Activated CD8-positive, alpha-beta memory T cell treated with anti-CD3 and anti-CD28 coated beads, Interleukin-2, amount 10 ng/mL, durations not matched to agents 7 days and 5 days (primary cell): ENCODE results near the gene BOC. TPM values are rescaled to one million over a fixed set of nuclear protein-coding genes. Genes with fewer than 3 reads are reported as not detected.

Experiments
- ATAC-seq: fragments of 150-1000 bp; cut with Tn5 transposase; one replicate; pipeline ENCODE4 v1.10.0; 2021; ENCODE audit warnings: moderate library complexity
- CTCF ChIA-PET: fragments of 350-600 bp; sonication (Branson Sonifier 250); formaldehyde crosslinking; loops from one replicate; lab custom pipeline; 2021; ENCODE audit warnings: antibody characterized with exemption; lab: Charles Lee
- DNase-seq: peaks from one replicate; pipeline ENCODE4 v3.0.0-alpha.2; 2020
- H3K27ac Mint-ChIP-seq: one replicate; pipeline ENCODE4 v1.8.0; 2021; ENCODE audit warnings: mild to moderate bottlenecking, mixed read lengths
- H3K27me3 Mint-ChIP-seq: one replicate; pipeline ENCODE4 v1.8.0; 2021; ENCODE audit warnings: mixed read lengths
- H3K36me3 Mint-ChIP-seq: one replicate; pipeline ENCODE4 v1.8.0; 2021; ENCODE audit warnings: mild to moderate bottlenecking, mixed read lengths
- H3K4me1 Mint-ChIP-seq: one replicate; pipeline ENCODE4 v1.8.0; 2021; ENCODE audit warnings: mixed read lengths
- H3K4me3 Mint-ChIP-seq: one replicate; pipeline ENCODE4 v1.8.0; 2021; ENCODE audit warnings: mild to moderate bottlenecking, moderate library complexity, mixed read lengths
- H3K9me3 Mint-ChIP-seq: one replicate; pipeline ENCODE4 v1.8.0; 2022; ENCODE audit warnings: low read depth, mixed read lengths
- total RNA-seq, 2 experiments: library from RNA; stranded (reverse); gene quantifications; one replicate each; pipeline ENCODE4 v1.2.3, GENCODE V29; 2021

The BOC gene
- total RNA-seq, 2 experiments from 2014 or later = not detected

DNA sequence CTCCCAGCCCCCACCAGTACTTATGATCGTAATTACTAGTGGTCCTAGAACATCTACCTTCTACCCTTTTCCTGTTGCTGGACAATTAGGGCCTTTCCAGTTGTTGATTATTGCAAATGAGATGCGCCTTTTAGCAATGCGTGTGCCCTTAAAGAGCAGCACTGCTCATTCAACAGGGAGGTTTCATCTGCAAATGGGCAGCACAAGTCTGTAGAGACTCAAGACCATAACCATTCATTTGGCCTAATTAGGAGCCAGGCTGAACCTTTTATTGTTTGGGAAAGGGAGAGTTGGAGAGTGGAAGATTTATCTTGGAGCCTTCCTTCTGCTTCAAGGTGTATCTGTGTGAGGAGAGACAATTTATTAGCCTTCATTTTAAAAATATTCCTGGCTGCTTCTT is 42.3 kb downstream of the BOC start:
- Mint-ChIP-seq H3K27ac (no peak overlapping the region), H3K27me3 (peaks cover 13% of the 10 kb centered on the region), H3K4me3 (no peak overlapping the region), H3K4me1 (no peaks in the 10 kb centered on the region), H3K9me3 (no peaks in the 10 kb centered on the region), H3K36me3 (no peaks in the 10 kb centered on the region)
- CTCF ChIA-PET = no interaction called here
- ATAC-seq (no peak), DNase-seq (no peak)

DNA sequence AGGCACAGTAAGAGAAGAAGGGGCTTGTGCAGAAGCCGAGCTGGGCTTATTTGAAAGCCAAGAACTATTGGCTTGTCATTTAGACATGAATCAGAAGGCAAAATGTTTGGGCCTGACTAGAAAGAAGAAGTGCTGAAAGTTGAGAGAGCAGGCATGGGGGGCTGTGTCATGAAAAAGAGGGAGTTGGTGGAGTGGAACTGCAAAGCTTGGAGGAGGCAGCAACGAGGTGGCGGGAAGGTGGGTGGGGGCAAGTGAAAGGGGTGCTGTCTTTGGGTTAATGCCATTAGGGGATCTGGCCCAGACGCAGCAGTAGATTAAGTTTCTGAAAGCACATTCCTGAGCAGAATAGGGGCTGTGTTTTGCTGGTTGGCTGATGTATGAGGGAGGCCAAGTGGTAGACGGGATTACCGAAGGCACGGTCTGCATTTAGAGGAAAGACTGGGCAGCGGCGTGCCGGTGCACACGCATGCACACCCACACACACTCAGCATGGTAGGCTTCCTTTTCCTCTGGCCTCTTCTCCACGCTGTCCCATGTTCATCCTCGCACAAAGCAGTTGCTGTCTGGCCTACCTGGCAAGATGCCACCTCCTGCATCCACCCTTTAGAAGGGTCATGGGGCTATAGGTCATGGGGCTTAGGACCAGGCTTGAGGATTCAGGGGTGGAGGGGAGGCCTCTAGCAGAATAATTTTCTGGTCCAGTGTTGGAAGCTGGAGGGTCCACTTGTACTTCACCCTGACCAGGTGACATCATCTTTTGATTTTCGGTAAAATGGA is 43.0 kb downstream of the BOC start:
- Mint-ChIP-seq H3K27ac (no peak overlapping the region), H3K36me3 (no peaks in the 10 kb centered on the region), H3K27me3 (peaks cover 15% of the 10 kb centered on the region), H3K9me3 (no peaks in the 10 kb centered on the region), H3K4me1 (no peaks in the 10 kb centered on the region), H3K4me3 (no peak overlapping the region)
- DNase-seq (no peak), ATAC-seq (no peak)
- CTCF ChIA-PET = no interaction called here

- CTCF ChIA-PET = interaction anchor here (2.0 kb wide), 1 partner anchor 17 kb away, joined by 5 read pairs; no protein-coding TSS in a partner anchor
- Mint-ChIP-seq H3K9me3 (no peaks in the 10 kb centered on the region), H3K27me3 (peaks cover 23% of the 10 kb centered on the region), H3K27ac (no peak overlapping the region), H3K4me1 (no peaks in the 10 kb centered on the region), H3K36me3 (no peaks in the 10 kb centered on the region), H3K4me3 (no peak overlapping the region)
- ATAC-seq (no peak), DNase-seq (no peak)
These were observed 43.9 kb downstream of the BOC start for GRCh38 chr3:113255100-113255853.

- Mint-ChIP-seq H3K27ac (no peak overlapping the region), H3K4me3 (no peak overlapping the region), H3K27me3 (peaks cover 27% of the 10 kb centered on the region), H3K9me3 (no peaks in the 10 kb centered on the region), H3K36me3 (no peaks in the 10 kb centered on the region), H3K4me1 (no peaks in the 10 kb centered on the region)
- DNase-seq (no peak), ATAC-seq (no peak)
- CTCF ChIA-PET = interaction anchor here (2.0 kb wide), 1 partner anchor 18 kb away, joined by 5 read pairs; no protein-coding TSS in a partner anchor
These were observed 44.7 kb downstream of the BOC start for GRCh38 chr3:113255854-113256615.

- H3K36me3 Mint-ChIP-seq = no peaks in the 10 kb centered on the region
- DNase-seq (no peak), ATAC-seq (no peak)
- CTCF ChIA-PET = no interaction called here
- H3K4me3 Mint-ChIP-seq = no peak overlapping the region
- H3K27ac Mint-ChIP-seq = no peak overlapping the region
- no peaks in the 10 kb centered on the region for H3K4me1 Mint-ChIP-seq
- H3K9me3 Mint-ChIP-seq = no peaks in the 10 kb centered on the region
- peaks cover 38% of the 10 kb centered on the region for H3K27me3 Mint-ChIP-seq
These were observed 47.0 kb downstream of the BOC start for GRCh38 chr3:113258361-113258760.

DNA sequence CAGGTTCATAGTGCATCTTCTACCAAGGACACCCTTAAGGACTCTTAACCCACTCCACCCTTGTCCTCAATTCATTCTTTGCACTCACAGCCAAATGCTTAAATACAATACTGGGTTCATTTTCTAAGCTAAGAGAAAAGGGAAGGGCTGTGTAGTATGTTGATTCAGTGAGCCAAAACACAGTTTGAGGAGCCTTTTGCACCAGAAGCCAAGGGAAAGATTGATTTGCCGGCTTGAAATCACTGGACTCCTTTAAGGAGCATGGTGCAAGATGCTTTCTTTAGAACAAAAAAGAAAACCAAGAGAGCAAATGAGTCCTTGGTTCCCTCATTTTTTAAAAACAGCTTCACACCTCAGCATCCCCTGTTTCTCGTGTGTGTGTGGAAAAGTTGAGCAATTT is 47.8 kb downstream of the BOC start:
- Mint-ChIP-seq H3K36me3 (no peaks in the 10 kb centered on the region), H3K4me3 (no peak overlapping the region), H3K27me3 (peaks cover 44% of the 10 kb centered on the region), H3K27ac (no peak overlapping the region), H3K4me1 (no peaks in the 10 kb centered on the region), H3K9me3 (no peaks in the 10 kb centered on the region)
- ATAC-seq = no peak
- CTCF ChIA-PET = no interaction called here
- no peak for DNase-seq

- H3K27ac Mint-ChIP-seq = no peak overlapping the region
- H3K9me3 Mint-ChIP-seq = no peaks in the 10 kb centered on the region
- H3K4me3 Mint-ChIP-seq = no peak overlapping the region
- no peaks in the 10 kb centered on the region for H3K36me3 Mint-ChIP-seq
- DNase-seq (no peak), ATAC-seq (no peak)
- CTCF ChIA-PET = no interaction called here
- peaks cover 48% of the 10 kb centered on the region for H3K27me3 Mint-ChIP-seq
- H3K4me1 Mint-ChIP-seq = no peaks in the 10 kb centered on the region
These were observed 49.8 kb downstream of the BOC start for GRCh38 chr3:113261063-113261625.

DNA sequence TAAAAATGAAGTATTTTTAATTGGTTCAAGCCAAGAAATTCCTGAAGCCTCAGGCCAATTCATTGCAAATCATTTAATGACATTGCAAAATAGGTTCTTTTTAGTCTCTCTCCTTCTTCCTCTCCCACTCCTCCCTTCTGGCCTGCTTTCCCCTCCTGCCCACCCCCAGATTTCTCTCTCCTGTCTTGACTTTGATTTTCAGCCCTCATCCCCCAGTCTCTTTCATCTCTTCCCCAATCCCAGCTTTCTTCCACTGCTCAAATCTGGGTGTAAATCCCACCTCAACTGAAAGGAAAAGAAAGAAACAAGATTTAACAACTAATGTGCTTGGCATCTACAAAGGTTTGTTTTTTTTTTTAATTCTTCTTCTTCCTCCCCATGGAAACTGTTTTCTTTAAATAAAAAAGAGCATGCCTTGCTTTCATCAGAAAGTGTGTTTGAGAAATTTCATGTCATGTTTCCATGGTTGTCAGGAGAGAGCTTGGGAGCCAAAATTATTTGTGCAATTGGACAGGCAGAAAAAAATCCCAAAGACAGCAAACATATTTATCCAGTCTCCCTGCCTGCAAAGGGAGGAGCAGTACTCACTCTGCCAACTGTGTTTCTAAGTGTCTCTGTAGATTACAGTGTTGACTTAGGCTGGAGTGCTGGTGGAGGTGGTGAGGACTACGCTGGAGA is 50.4 kb downstream of the BOC start:
- no peak overlapping the region for H3K4me3 Mint-ChIP-seq
- ATAC-seq (no peak), DNase-seq (no peak)
- H3K9me3 Mint-ChIP-seq = no peaks in the 10 kb centered on the region
- no peak overlapping the region for H3K27ac Mint-ChIP-seq
- H3K4me1 Mint-ChIP-seq = no peaks in the 10 kb centered on the region
- CTCF ChIA-PET = no interaction called here
- peaks cover 48% of the 10 kb centered on the region for H3K27me3 Mint-ChIP-seq
- H3K36me3 Mint-ChIP-seq = no peaks in the 10 kb centered on the region

- no peaks in the 10 kb centered on the region for H3K9me3 Mint-ChIP-seq
- ATAC-seq (no peak), DNase-seq (no peak)
- H3K4me3 Mint-ChIP-seq = no peak overlapping the region
- peaks cover 51% of the 10 kb centered on the region for H3K27me3 Mint-ChIP-seq
- no peaks in the 10 kb centered on the region for H3K36me3 Mint-ChIP-seq
- H3K27ac Mint-ChIP-seq = no peak overlapping the region
- no peaks in the 10 kb centered on the region for H3K4me1 Mint-ChIP-seq
- CTCF ChIA-PET = no interaction called here
These were observed 50.9 kb downstream of the BOC start for GRCh38 chr3:113262304-113262665.

- Mint-ChIP-seq H3K4me3 (no peak overlapping the region), H3K27ac (no peak overlapping the region), H3K9me3 (no peaks in the 10 kb centered on the region), H3K4me1 (no peaks in the 10 kb centered on the region), H3K36me3 (no peaks in the 10 kb centered on the region), H3K27me3 (peaks cover 46% of the 10 kb centered on the region)
- no peak for ATAC-seq
- CTCF ChIA-PET = no interaction called here
- DNase-seq = no peak
These were observed 51.7 kb downstream of the BOC start for GRCh38 chr3:113263020-113263419.

GRCh38 chr3:113263778-113264177 is 52.4 kb downstream of the BOC start:
- H3K27me3 Mint-ChIP-seq = peaks cover 41% of the 10 kb centered on the region
- no peak for DNase-seq
- no peaks in the 10 kb centered on the region for H3K36me3 Mint-ChIP-seq
- CTCF ChIA-PET = interaction anchor here (1.1 to 1.6 kb wide), 2 partner anchors 25 to 213 kb away, joined by 3 to 4 read pairs; no protein-coding TSS in a partner anchor
- H3K4me3 Mint-ChIP-seq = no peak overlapping the region
- no peaks in the 10 kb centered on the region for H3K4me1 Mint-ChIP-seq
- H3K27ac Mint-ChIP-seq = no peak overlapping the region
- no peaks in the 10 kb centered on the region for H3K9me3 Mint-ChIP-seq
- no peak for ATAC-seq

DNA sequence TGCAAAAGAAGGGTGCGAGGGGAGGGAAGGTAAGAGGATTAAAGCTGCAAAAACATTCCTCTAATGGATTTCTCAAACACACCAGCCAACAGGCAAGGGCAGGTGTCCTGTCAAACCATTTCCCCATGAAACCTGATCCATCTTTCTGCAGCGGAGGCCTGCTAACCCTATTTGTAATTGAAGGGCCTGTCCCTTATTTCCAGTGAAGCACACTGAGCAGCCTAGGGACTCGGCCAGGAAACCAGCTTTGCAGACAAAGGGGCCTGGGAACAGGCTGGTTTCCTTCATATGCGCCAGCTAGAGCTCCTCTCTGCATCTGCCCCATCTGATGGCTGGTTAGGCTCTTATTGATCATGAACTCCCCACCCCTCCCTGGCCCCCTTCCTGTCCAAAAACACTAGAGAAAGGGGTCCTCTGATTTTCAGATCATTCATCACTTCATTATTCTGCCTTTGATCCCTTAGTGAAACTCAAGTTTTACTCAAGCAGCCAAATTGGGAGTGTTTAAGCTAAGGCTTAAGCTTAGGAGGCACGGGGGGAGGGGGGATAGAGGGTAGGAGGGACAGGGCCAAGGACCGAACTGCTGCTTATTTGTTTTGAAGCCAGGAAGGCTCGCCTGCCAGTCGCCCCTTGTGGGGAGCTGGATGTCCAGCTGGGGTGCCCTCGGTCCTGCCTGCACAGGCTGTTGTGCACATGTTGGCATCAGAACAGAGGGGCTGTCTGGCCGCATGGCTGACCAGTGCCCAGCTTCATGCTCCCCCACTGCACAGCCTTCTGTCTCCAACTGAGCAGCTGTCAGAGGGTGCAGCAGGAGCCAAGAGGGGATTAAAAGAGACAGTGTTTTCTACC is 53.1 kb downstream of the BOC start:
- Mint-ChIP-seq H3K9me3 (no peaks in the 10 kb centered on the region), H3K4me1 (no peaks in the 10 kb centered on the region), H3K4me3 (no peak overlapping the region), H3K27ac (no peak overlapping the region), H3K36me3 (no peaks in the 10 kb centered on the region), H3K27me3 (peaks cover 35% of the 10 kb centered on the region)
- ATAC-seq = no peak
- DNase-seq = no peak
- CTCF ChIA-PET = interaction anchor here (0.6 to 1.6 kb wide), 4 partner anchors 24 to 213 kb away, joined by 3 to 4 read pairs (median 3); no protein-coding TSS in a partner anchor
